WTC11 (cell line): ENCODE measurements around the gene DUSP18. TPM values are rescaled to one million over a fixed set of nuclear protein-coding genes. Genes with fewer than 3 reads are reported as not detected.

Experiments
- ATAC-seq: fragments of 200-7000 bp; cut with Tn5 transposase; 2 replicates; pipeline ENCODE4 v1.10.0; 2021; ENCODE audit warnings: mild to moderate bottlenecking, moderate library complexity
- CTCF ChIA-PET: fragments of 300-600 bp; sonication (Branson Sonifier 250); formaldehyde crosslinking; loops from one replicate; lab custom pipeline; 2021; ENCODE audit warnings: antibody characterized with exemption; lab: Charles Lee
- POLR2A ChIA-PET: fragments of 350-600 bp; sonication (Branson Sonifier 250); formaldehyde crosslinking; loops from one replicate; lab custom pipeline; 2021; ENCODE audit warnings: antibody characterized with exemption; lab: Charles Lee
- DNase-seq: peaks from one replicate; pipeline ENCODE4 v3.0.0; 2021; ENCODE audit warnings: low spot score
- H3K27ac Mint-ChIP-seq: 2 replicates; pipeline ENCODE4 v1.8.0; 2021; ENCODE audit warnings: mixed read lengths
- H3K27me3 Mint-ChIP-seq: 2 replicates; pipeline ENCODE4 v1.8.0; 2021; ENCODE audit warnings: low read depth, mild to moderate bottlenecking, moderate library complexity, mixed read lengths
- H3K36me3 Mint-ChIP-seq: 2 replicates; pipeline ENCODE4 v1.8.0; 2021; ENCODE audit warnings: mixed read lengths
- H3K4me1 Mint-ChIP-seq: 2 replicates; pipeline ENCODE4 v1.8.0; 2022; ENCODE audit warnings: mixed read lengths
- H3K4me3 Mint-ChIP-seq: 2 replicates; pipeline ENCODE4 v1.8.0; 2021; ENCODE audit warnings: mild to moderate bottlenecking, moderate library complexity, mixed read lengths
- H3K9me3 Mint-ChIP-seq: 2 replicates; pipeline ENCODE4 v1.8.0; 2021; ENCODE audit warnings: mixed read lengths
- CBFB ChIP-seq: sonication (generic); formaldehyde crosslinking; IDR thresholded peaks from 2 replicates; pipeline ENCODE4 v1.8.1; 2022; ENCODE audit warnings: mild to moderate bottlenecking, low read depth, missing genetic modification reagents
- CREB1 ChIP-seq: sonication (generic); formaldehyde crosslinking; IDR thresholded peaks from 2 replicates; pipeline ENCODE4 v1.8.0; 2023; ENCODE audit warnings: mild to moderate bottlenecking, missing genetic modification reagents
- EMX1 ChIP-seq: fragments of 250-450 bp; sonication (Bioruptor Pico); IDR thresholded peaks from 2 replicates; pipeline ENCODE4 v1.8.0; 2021; ENCODE audit warnings: mild to moderate bottlenecking
- ETV6 ChIP-seq: sonication (generic); formaldehyde crosslinking; IDR thresholded peaks from 2 replicates; pipeline ENCODE4 v1.8.1; 2022; ENCODE audit warnings: mild to moderate bottlenecking, missing genetic modification reagents
- FOXJ3 ChIP-seq: sonication (generic); formaldehyde crosslinking; IDR thresholded peaks from 2 replicates; pipeline ENCODE4 v1.9.0; 2021; ENCODE audit warnings: missing genetic modification reagents, mild to moderate bottlenecking, borderline replicate concordance
- FOXP1 ChIP-seq: sonication (generic); formaldehyde crosslinking; IDR thresholded peaks from 2 replicates; pipeline ENCODE4 v1.8.0; 2022; ENCODE audit warnings: missing genetic modification reagents, mild to moderate bottlenecking, moderate library complexity, borderline replicate concordance
- GABPB1 ChIP-seq: sonication (generic); formaldehyde crosslinking; IDR thresholded peaks from 2 replicates; pipeline ENCODE4 v1.8.1; 2023; ENCODE audit warnings: mild to moderate bottlenecking, missing genetic modification reagents
- HMGA2 ChIP-seq: fragments of 250-450 bp; sonication (Bioruptor Pico); IDR thresholded peaks from 2 replicates; pipeline ENCODE4 v1.4.0; 2021; ENCODE audit warnings: mild to moderate bottlenecking, moderate library complexity
- MYBL2 ChIP-seq: sonication (generic); formaldehyde crosslinking; IDR thresholded peaks from 2 replicates; pipeline ENCODE4 v1.8.1; 2023; ENCODE audit warnings: mild to moderate bottlenecking, moderate library complexity, missing genetic modification reagents
- NFYB ChIP-seq: sonication (generic); formaldehyde crosslinking; conservative IDR thresholded peaks from 2 replicates; pipeline ENCODE4 v1.8.0; 2022; ENCODE audit warnings: low read depth, missing genetic modification reagents
- NR3C1 ChIP-seq: sonication (generic); formaldehyde crosslinking; conservative IDR thresholded peaks from 2 replicates; pipeline ENCODE4 v1.8.1; 2023; ENCODE audit warnings: low read depth, mild to moderate bottlenecking, missing genetic modification reagents
- RELA ChIP-seq: sonication (generic); formaldehyde crosslinking; IDR thresholded peaks from 2 replicates; pipeline ENCODE4 v1.8.1; 2022; ENCODE audit warnings: missing genetic modification reagents, mild to moderate bottlenecking, borderline replicate concordance
- SOX15 ChIP-seq: fragments of 250-450 bp; sonication (Bioruptor Pico); IDR thresholded peaks from 2 replicates; pipeline ENCODE4 v1.9.0; 2021; ENCODE audit warnings: mild to moderate bottlenecking
- SP1 ChIP-seq: sonication (generic); formaldehyde crosslinking; conservative IDR thresholded peaks from 2 replicates; pipeline ENCODE4 v1.8.1; 2022; ENCODE audit warnings: missing genetic modification reagents
- TEAD4 ChIP-seq: sonication (generic); formaldehyde crosslinking; IDR thresholded peaks from 2 replicates; pipeline ENCODE4 v1.8.0; 2022; ENCODE audit warnings: mild to moderate bottlenecking, missing genetic modification reagents
- TP53 ChIP-seq: sonication (generic); formaldehyde crosslinking; IDR thresholded peaks from 2 replicates; pipeline ENCODE4 v1.8.1; 2023; ENCODE audit warnings: mild to moderate bottlenecking, missing genetic modification reagents
- ZBTB21 ChIP-seq: sonication (generic); formaldehyde crosslinking; IDR thresholded peaks from 2 replicates; pipeline ENCODE4 v1.8.1; 2023; ENCODE audit warnings: mild to moderate bottlenecking, missing genetic modification reagents, borderline replicate concordance
- ZNF138 ChIP-seq: sonication (generic); formaldehyde crosslinking; conservative IDR thresholded peaks from 2 replicates; pipeline ENCODE4 v1.8.1; 2022; ENCODE audit warnings: mild to moderate bottlenecking, moderate library complexity, missing genetic modification reagents
- ZNF232 ChIP-seq: sonication (generic); formaldehyde crosslinking; IDR thresholded peaks from 2 replicates; pipeline ENCODE4 v1.8.0; 2022; ENCODE audit warnings: mild to moderate bottlenecking, missing genetic modification reagents
- ZNF263 ChIP-seq: sonication (generic); formaldehyde crosslinking; IDR thresholded peaks from 2 replicates; pipeline ENCODE4 v1.8.1; 2022; ENCODE audit warnings: low read depth, mild to moderate bottlenecking, moderate library complexity, missing genetic modification reagents
- ZNF281 ChIP-seq: sonication (generic); formaldehyde crosslinking; IDR thresholded peaks from 2 replicates; pipeline ENCODE4 v1.8.0; 2023; ENCODE audit warnings: mild to moderate bottlenecking, missing genetic modification reagents
- ZNF396 ChIP-seq: fragments of 250-450 bp; sonication (Bioruptor Pico); IDR thresholded peaks from 2 replicates; pipeline ENCODE4 v1.8.0; 2021; ENCODE audit warnings: mild to moderate bottlenecking, moderate library complexity, borderline replicate concordance
- ZNF423 ChIP-seq: fragments of 250-450 bp; sonication (Bioruptor Pico); IDR thresholded peaks from 2 replicates; pipeline ENCODE4 v2.1.2; 2022; ENCODE audit warnings: mild to moderate bottlenecking, moderate library complexity
- ZSCAN18 ChIP-seq: fragments of 250-450 bp; sonication (Bioruptor Pico); IDR thresholded peaks from 2 replicates; pipeline ENCODE4 v2.1.2; 2022; ENCODE audit warnings: mild to moderate bottlenecking, moderate library complexity
- total RNA-seq: library from RNA; stranded (reverse); gene quantifications from 3 replicates; pipeline ENCODE4 v1.2.3, GENCODE V29; 2021
- TF ChIP-seq, protein P1 (sequence below): fragments of 250-450 bp; sonication (Bioruptor Pico); conservative IDR thresholded peaks from 2 replicates; pipeline ENCODE4 v1.9.0; 2021; ENCODE audit warnings: mild to moderate bottlenecking
- TF ChIP-seq, protein P2 (sequence below): sonication (generic); formaldehyde crosslinking; IDR thresholded peaks from 2 replicates; pipeline ENCODE4 v1.8.0; 2022; ENCODE audit warnings: mild to moderate bottlenecking, missing genetic modification reagents

Gene DUSP18
- total RNA-seq, 1 experiment from 2014 or later: 4.3 TPM

DNA sequence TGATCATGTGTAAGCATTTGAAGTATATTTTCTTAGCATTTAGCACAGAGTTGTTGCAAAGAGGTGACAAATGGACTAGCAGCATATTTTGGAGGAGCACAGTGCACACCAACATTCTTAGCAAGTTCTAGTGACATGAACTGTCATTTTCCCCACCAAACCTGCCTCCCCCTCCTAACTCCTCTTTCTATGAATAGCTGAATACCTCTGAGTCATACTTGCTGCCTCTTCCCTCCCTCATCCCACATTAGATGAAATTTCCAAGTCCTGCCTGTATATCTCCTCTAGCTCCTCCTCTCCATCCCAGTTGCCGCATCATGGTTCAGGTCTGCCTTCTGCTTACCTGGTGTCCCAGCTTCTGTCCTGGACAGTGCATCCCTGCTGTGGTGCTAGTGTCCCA, 34.2 kb upstream of the DUSP18 start:
- H3K4me1 Mint-ChIP-seq: peaks cover 15% of the 10 kb centered on the region
- H3K27me3 Mint-ChIP-seq: peaks cover under 1% of the 10 kb centered on the region; the same call in 1 of the 2 replicates
- H3K9me3 Mint-ChIP-seq: no peaks in the 10 kb centered on the region
- DNase-seq: no peak
- H3K36me3 Mint-ChIP-seq: no peaks in the 10 kb centered on the region
- ChIA-PET CTCF (no interaction called here), POLR2A (no interaction called here)
- ATAC-seq: no peak
- TF ChIP-seq ZNF232 (CRISPR knock-in tag): no peak
- no peak for TF ChIP-seq NFYB (CRISPR knock-in tag)
- no peak for TF ChIP-seq RELA (CRISPR knock-in tag)
- TF ChIP-seq SOX15 (CRISPR knock-in tag): no peak
- TF ChIP-seq GABPB1 (CRISPR knock-in tag): no peak
- no peak for TF ChIP-seq ETV6 (CRISPR knock-in tag)
- TF ChIP-seq ZNF281: no peak
- no peak for TF ChIP-seq EMX1 (CRISPR knock-in tag)
- no peak for TF ChIP-seq ZNF396 (CRISPR knock-in tag)
- TF ChIP-seq TP53 (CRISPR knock-in tag): no peak
- no peak for TF ChIP-seq SP1
- TF ChIP-seq HMGA2 (CRISPR knock-in tag): no peak
- no peak for TF ChIP-seq ZNF138 (CRISPR knock-in tag)
- TF ChIP-seq ZNF423 (CRISPR knock-in tag): no peak
- H3K4me3 Mint-ChIP-seq: no peak overlapping the region
- H3K27ac Mint-ChIP-seq: no peak overlapping the region

DNA sequence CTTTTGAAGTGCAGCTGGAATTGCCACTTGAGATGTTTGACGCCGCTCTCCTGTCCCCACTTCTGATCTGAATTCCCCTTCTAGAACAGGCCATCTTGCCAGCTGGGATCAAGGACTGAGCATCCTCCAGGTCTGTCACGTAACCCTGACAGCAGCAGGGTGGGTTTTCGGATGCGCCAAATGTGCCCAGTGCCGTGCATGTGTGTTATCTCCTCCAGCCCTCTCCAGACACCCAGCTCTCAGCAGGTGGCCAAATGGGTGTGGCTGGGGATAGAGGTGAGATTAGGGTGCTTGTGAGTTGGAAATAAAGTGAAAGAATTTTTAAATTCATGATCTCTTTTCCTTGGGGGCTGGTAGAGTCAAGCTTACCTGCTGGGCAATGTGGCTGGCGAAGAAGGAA, 30.3 kb upstream of the DUSP18 start:
- TF ChIP-seq ETV6 (CRISPR knock-in tag) (no peak), NR3C1 (CRISPR knock-in tag) (no peak), TEAD4 (CRISPR knock-in tag) (no peak), ZSCAN18 (CRISPR knock-in tag) (no peak), MYBL2 (no peak), FOXJ3 (CRISPR knock-in tag) (no peak), CBFB (no peak), CREB1 (CRISPR knock-in tag) (no peak), ZNF263 (CRISPR knock-in tag) (no peak), FOXP1 (CRISPR knock-in tag) (no peak), ZBTB21 (CRISPR knock-in tag) (no peak)
- TF ChIP-seq, protein P1, sequence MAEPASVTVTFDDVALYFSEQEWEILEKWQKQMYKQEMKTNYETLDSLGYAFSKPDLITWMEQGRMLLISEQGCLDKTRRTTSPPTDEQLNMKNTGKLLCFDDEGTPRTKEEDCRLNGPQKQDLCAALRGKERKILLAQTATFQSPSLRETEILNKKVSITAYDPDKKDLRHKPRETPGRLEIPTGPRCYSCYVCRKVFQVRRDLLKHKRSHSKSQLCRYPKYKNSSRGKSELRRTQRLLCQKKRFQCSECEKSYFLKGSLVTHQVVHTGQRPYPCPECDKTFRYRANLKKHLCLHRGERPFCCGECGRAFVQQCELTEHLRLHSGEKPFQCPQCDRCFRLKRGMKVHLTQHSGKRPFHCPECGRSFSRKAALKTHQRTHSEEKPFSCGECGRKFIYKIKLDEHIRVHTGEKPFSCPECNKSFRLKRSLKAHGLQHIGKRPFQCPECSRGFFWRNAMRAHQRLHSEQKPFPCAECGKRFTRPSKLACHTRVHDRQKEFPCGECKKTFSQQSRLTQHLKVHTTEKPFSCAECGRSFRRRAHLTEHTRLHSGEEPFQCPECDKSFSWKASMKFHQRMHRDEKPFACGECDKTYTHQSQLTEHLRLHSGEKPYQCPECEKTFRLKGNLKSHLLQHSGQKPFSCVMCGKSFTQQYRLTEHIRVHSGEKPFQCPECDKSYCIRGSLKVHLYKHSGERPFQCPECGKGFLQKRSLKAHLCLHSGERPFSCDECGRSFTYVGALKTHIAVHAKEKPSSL (CRISPR knock-in tag): no peak
- TF ChIP-seq, protein P2, sequence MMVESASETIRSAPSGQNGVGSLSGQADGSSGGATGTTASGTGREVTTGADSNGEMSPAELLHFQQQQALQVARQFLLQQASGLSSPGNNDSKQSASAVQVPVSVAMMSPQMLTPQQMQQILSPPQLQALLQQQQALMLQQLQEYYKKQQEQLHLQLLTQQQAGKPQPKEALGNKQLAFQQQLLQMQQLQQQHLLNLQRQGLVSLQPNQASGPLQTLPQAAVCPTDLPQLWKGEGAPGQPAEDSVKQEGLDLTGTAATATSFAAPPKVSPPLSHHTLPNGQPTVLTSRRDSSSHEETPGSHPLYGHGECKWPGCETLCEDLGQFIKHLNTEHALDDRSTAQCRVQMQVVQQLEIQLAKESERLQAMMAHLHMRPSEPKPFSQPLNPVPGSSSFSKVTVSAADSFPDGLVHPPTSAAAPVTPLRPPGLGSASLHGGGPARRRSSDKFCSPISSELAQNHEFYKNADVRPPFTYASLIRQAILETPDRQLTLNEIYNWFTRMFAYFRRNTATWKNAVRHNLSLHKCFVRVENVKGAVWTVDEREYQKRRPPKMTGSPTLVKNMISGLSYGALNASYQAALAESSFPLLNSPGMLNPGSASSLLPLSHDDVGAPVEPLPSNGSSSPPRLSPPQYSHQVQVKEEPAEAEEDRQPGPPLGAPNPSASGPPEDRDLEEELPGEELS (CRISPR knock-in tag): no peak
- POLR2A ChIA-PET: no interaction called here
- CTCF ChIA-PET: interaction anchor here (1.5 kb wide), 1 partner anchor 63 kb away, joined by 3 read pairs; no protein-coding TSS in a partner anchor
- peaks cover 12% of the 10 kb centered on the region for H3K4me1 Mint-ChIP-seq
- ATAC-seq (no peak), DNase-seq (no peak)
- H3K27me3 Mint-ChIP-seq: peaks cover 27% of the 10 kb centered on the region
- H3K4me3 Mint-ChIP-seq: no peak overlapping the region
- H3K27ac Mint-ChIP-seq: no peak overlapping the region
- H3K9me3 Mint-ChIP-seq: no peaks in the 10 kb centered on the region
- H3K36me3 Mint-ChIP-seq: no peaks in the 10 kb centered on the region
